GM19043 (cell line): ENCODE results near the gene KNTC1.
"Not testable (repeated sequence)": the region's sequence is repeated elsewhere in the genome, so short reads cannot be mapped to it uniquely, and the experiment has no call there.

Experiments used
- ATAC-seq: cut with Tn5 transposase; IDR thresholded peaks from one replicate; pipeline ENCODE4 v1.9.1; 2021; ENCODE audit warnings: low read depth; ENCODE audit not compliant: unreplicated experiment

KNTC1 gene

GRCh38 chr12:122526683-122527477 lies at the start of gene KNTC1, which contains the start of gene RSRC2:
Gene KNTC1, plus strand, starts transcription at chr12:122527249. Its CDS starts 2,815 bp downstream, at chr12:122530064.
Gene RSRC2, minus strand, starts transcription at chr12:122526936. Its CDS starts 83 bp downstream, at chr12:122526853.
- ATAC-seq = peak; percentile 78

GRCh38 chr12:122480753-122481152 lies 46.3 kb upstream of the KNTC1 start:
- no peak for ATAC-seq

- no peak for ATAC-seq
These were observed 45.2 kb upstream of the KNTC1 start for GRCh38 chr12:122481861-122482260.

GRCh38 chr12:122483969-122484368 lies 43.1 kb upstream of the KNTC1 start:
- no peak for ATAC-seq

GRCh38 chr12:122484385-122484784 lies 42.7 kb upstream of the KNTC1 start:
- ATAC-seq = not testable (repeated sequence)

- ATAC-seq = not testable (repeated sequence)
These were observed 40.7 kb upstream of the KNTC1 start for GRCh38 chr12:122486360-122486759.

- ATAC-seq = no peak
These were observed 40.1 kb upstream of the KNTC1 start for GRCh38 chr12:122486805-122487426.

- ATAC-seq = not testable (repeated sequence)
These were observed 39.2 kb upstream of the KNTC1 start for GRCh38 chr12:122487807-122488206.

GRCh38 chr12:122489038-122489437 lies 38.0 kb upstream of the KNTC1 start:
- ATAC-seq = no peak

GRCh38 chr12:122491991-122492390 lies 35.1 kb upstream of the KNTC1 start:
- ATAC-seq = no peak

GRCh38 chr12:122493222-122493621 lies 33.8 kb upstream of the KNTC1 start:
- ATAC-seq = not testable (repeated sequence)

GRCh38 chr12:122495258-122495657 lies 31.8 kb upstream of the KNTC1 start:
- ATAC-seq = no peak

GRCh38 chr12:122499991-122500684 lies 26.9 kb upstream of the KNTC1 start:
- ATAC-seq = peak; percentile 11

- ATAC-seq = peak; percentile 90
These were observed 26.2 kb upstream of the KNTC1 start, which contains the start of gene ZCCHC8 for GRCh38 chr12:122500685-122501488. Gene ZCCHC8, minus strand, starts transcription at chr12:122500932. Its CDS starts 92 bp downstream, at chr12:122500840.

- no peak for ATAC-seq
These were observed 25.5 kb upstream of the KNTC1 start for GRCh38 chr12:122501489-122501989.

- ATAC-seq = no peak
These were observed 23.8 kb upstream of the KNTC1 start for GRCh38 chr12:122503147-122503751.

- no peak for ATAC-seq
These were observed 23.1 kb upstream of the KNTC1 start for GRCh38 chr12:122503783-122504590.

GRCh38 chr12:122505419-122506051 lies 21.5 kb upstream of the KNTC1 start:
- ATAC-seq = no peak
